Measurements from ENCODE around the gene CLEC20A. TPM values are rescaled to one million over a fixed set of nuclear protein-coding genes. Genes with fewer than 3 reads are reported as not detected.

The CLEC20A gene
- total and polyA plus RNA-seq, 7 donors, result 0.22 TPM; not detected in 6

- Histone ChIP-seq H3K9me3 (no peaks in the 10 kb centered on the region), H3K27ac (no peak overlapping the region), H3K27me3 (ENCODE audit: insufficient read depth in 3 of 3, low read length in 2 of 3) (no peaks in the 10 kb centered on the region), H3K4me3 (no peak overlapping the region), H3K4me1 (no peaks in the 10 kb centered on the region), H3K36me3 (ENCODE audit: insufficient read depth in 1 of 2, low read depth in 1 of 2) (peaks cover 9 to 81% of the 10 kb centered on the region in 2 donors)
- intact Hi-C loops (cut with DNase I), result no loop called here
- TF ChIP-seq CTCF (IDR thresholded peaks at IDR 0.05), result no peak
- DNase-seq (no peak), ATAC-seq (no peak)
- 68 to 76% (median 69%) methylated on average over 5 of the region's 5 CpGs for WGBS, 3 donors
Observed at GRCh38 chr1:178470411-178470960, 26.3 kb downstream of the CLEC20A start.

GRCh38 chr1:178467837-178468236 is 28.9 kb downstream of the CLEC20A start:
- DNase-seq (no peak), ATAC-seq (no peak)
- Histone ChIP-seq H3K27ac (no peak overlapping the region), H3K9me3 (no peaks in the 10 kb centered on the region), H3K27me3 (ENCODE audit: insufficient read depth in 3 of 3, low read length in 2 of 3) (no peaks in the 10 kb centered on the region), H3K4me3 (no peak overlapping the region), H3K4me1 (no peaks in the 10 kb centered on the region), H3K36me3 (ENCODE audit: insufficient read depth in 1 of 2, low read depth in 1 of 2) (peaks cover 13 to 68% of the 10 kb centered on the region in 2 donors)
- intact Hi-C loops (cut with DNase I), result no loop called here
- no peak for TF ChIP-seq CTCF (IDR thresholded peaks at IDR 0.05)

GRCh38 chr1:178465011-178465410 is 31.8 kb downstream of the CLEC20A start:
- H3K27me3 ChIP-seq (ENCODE audit: insufficient read depth in 3 of 3, low read length in 2 of 3), result no peaks in the 10 kb centered on the region
- DNase-seq (no peak), ATAC-seq (no peak)
- H3K4me3 ChIP-seq, result no peak overlapping the region
- no peak for TF ChIP-seq CTCF (IDR thresholded peaks at IDR 0.05)
- H3K36me3 ChIP-seq (ENCODE audit: insufficient read depth in 1 of 2, low read depth in 1 of 2), result peaks cover 11 to 57% of the 10 kb centered on the region in 2 donors
- H3K4me1 ChIP-seq, result no peaks in the 10 kb centered on the region
- intact Hi-C loops (cut with DNase I), result no loop called here
- no peaks in the 10 kb centered on the region for H3K9me3 ChIP-seq
- no peak overlapping the region for H3K27ac ChIP-seq

- H3K27me3 ChIP-seq (ENCODE audit: insufficient read depth in 3 of 3, low read length in 2 of 3), result no peaks in the 10 kb centered on the region
- peaks cover 10 to 53% of the 10 kb centered on the region in 2 donors for H3K36me3 ChIP-seq (ENCODE audit: insufficient read depth in 1 of 2, low read depth in 1 of 2)
- intact Hi-C loops (cut with DNase I), result no loop called here
- H3K4me1 ChIP-seq, result no peaks in the 10 kb centered on the region
- H3K27ac ChIP-seq, result no peak overlapping the region
- DNase-seq (no peak), ATAC-seq (no peak)
- H3K4me3 ChIP-seq, result no peak overlapping the region
- TF ChIP-seq CTCF (IDR thresholded peaks at IDR 0.05), result no peak
- H3K9me3 ChIP-seq, result no peaks in the 10 kb centered on the region
Observed at GRCh38 chr1:178464566-178464965, 32.2 kb downstream of the CLEC20A start.

- ATAC-seq, result no peak
- Histone ChIP-seq H3K9me3 (no peaks in the 10 kb centered on the region), H3K27ac (no peak overlapping the region), H3K27me3 (ENCODE audit: insufficient read depth in 3 of 3, low read length in 2 of 3) (no peaks in the 10 kb centered on the region), H3K4me1 (no peaks in the 10 kb centered on the region), H3K4me3 (no peak overlapping the region), H3K36me3 (ENCODE audit: insufficient read depth in 1 of 2, low read depth in 1 of 2) (peaks cover 10 to 49% of the 10 kb centered on the region in 2 donors)
- DNase-seq, result no peak
- whole genome bisulfite sequencing, 3 donors, result 84 to 93% (median 85%) methylated on average over 1 of the region's 1 CpG
- TF ChIP-seq CTCF (IDR thresholded peaks at IDR 0.05), result no peak
- intact Hi-C loops (cut with DNase I), result no loop called here
Observed at GRCh38 chr1:178464141-178464540, 32.6 kb downstream of the CLEC20A start.

Measured in psoas muscle (tissue), 8 donors.